ENCODE measurements around the gene GDF10.

Gene GDF10

DNA sequence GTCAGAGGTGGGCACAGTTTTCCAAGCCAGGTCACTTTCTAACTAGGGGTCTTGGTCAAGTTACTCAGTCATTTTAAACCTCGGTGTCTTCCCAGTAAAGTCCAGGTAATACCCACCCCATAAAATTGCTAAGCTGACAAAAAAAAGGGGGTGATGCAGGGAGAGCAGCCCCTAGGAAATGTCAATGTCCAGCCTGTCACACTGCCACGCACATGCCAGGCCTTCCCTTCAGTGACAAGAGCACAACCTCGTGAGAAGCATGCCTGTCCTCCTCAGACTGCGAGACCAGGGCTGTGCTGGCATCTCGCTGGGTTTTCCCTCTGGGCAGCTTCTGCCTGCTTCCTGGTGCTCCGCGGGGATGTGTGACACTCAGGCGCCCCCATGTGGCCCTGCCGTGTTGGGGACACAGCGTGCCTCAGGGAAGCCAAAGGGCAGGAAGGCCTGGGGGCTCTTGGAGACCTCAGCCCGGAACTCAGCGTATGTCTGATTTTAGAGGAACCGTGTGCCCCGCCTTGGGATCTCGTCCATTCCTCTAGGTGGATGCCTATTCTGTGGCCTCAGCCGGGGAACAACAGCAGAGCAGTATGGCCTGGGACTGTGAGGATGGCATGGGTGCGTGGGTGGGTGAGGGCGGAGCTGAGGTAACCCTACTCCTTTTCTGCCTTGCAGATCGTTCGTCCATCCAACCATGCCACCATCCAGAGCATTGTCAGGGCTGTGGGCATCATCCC, 12.1 kb downstream of the GDF10 start:
- Histone ChIP-seq H2AFZ (ENCODE audit: low read length) (peak overlapping the region; percentile 28; the same call in 1 of the 2 replicates), H3F3A (ENCODE audit: low read depth) (peaks cover 11% of the 10 kb centered on the region), H3K4me2 (ENCODE audit: low read depth, low read length, poor library complexity, severe bottlenecking) (peak overlapping the region; percentile 90), H3K9ac (ENCODE audit: low read depth, low read length, poor library complexity, severe bottlenecking) (peak overlapping the region; percentile 83), H3K9me2 (replicated peaks; ENCODE audit: low read depth, low read length) (no peaks in the 10 kb centered on the region), H3K4me3 (ENCODE audit: low read length, poor library complexity, severe bottlenecking) (peak overlapping the region; percentile 67), H3K9me3 (ENCODE audit: insufficient read depth, low read depth, low read length) (no peaks in the 10 kb centered on the region), H3K36me3 (ENCODE audit: insufficient read depth, low read length) (no peaks in the 10 kb centered on the region), H4K20me1 (ENCODE audit: insufficient read depth, low read length, poor library complexity, severe bottlenecking) (no peaks in the 10 kb centered on the region), H3K79me2 (ENCODE audit: insufficient read depth, low read length) (peaks cover 25% of the 10 kb centered on the region), H3K4me1 (ENCODE audit: insufficient read depth, low read length, poor library complexity, severe bottlenecking) (peaks cover 55% of the 10 kb centered on the region), H3K27me3 (ENCODE audit: insufficient read depth, low read length, poor library complexity, severe bottlenecking) (no peaks in the 10 kb centered on the region)
- TF ChIP-seq EZH2phosphoT487 (IDR thresholded peaks at IDR 0.05; ENCODE audit: borderline replicate concordance): no peak
- TF ChIP-seq, protein P1, sequence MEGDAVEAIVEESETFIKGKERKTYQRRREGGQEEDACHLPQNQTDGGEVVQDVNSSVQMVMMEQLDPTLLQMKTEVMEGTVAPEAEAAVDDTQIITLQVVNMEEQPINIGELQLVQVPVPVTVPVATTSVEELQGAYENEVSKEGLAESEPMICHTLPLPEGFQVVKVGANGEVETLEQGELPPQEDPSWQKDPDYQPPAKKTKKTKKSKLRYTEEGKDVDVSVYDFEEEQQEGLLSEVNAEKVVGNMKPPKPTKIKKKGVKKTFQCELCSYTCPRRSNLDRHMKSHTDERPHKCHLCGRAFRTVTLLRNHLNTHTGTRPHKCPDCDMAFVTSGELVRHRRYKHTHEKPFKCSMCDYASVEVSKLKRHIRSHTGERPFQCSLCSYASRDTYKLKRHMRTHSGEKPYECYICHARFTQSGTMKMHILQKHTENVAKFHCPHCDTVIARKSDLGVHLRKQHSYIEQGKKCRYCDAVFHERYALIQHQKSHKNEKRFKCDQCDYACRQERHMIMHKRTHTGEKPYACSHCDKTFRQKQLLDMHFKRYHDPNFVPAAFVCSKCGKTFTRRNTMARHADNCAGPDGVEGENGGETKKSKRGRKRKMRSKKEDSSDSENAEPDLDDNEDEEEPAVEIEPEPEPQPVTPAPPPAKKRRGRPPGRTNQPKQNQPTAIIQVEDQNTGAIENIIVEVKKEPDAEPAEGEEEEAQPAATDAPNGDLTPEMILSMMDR (conservative IDR thresholded peaks at IDR 0.05; ENCODE audit: low read length): peak; percentile 99

DNA sequence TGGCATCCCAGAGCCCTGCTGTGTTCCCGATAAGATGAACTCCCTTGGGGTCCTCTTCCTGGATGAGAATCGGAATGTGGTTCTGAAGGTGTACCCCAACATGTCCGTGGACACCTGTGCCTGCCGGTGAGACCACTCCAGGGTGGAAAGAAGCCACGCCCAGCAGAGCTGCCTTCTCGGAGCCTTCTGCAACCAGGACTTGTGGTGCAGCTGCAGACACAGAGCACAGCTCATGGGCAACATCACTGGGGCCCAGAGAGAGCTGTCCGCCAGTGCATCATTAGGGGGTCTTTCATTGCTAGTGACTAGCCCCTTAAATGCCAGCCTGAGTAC, 12.6 kb downstream of the GDF10 start:
- no peaks in the 10 kb centered on the region for H3K9me3 ChIP-seq (ENCODE audit: insufficient read depth, low read depth, low read length)
- TF ChIP-seq EZH2phosphoT487 (IDR thresholded peaks at IDR 0.05; ENCODE audit: borderline replicate concordance): no peak
- TF ChIP-seq, protein P1 (conservative IDR thresholded peaks at IDR 0.05; ENCODE audit: low read length): no peak
- peaks cover 50% of the 10 kb centered on the region for H3K4me1 ChIP-seq (ENCODE audit: insufficient read depth, low read length, poor library complexity, severe bottlenecking)
- H3K9me2 ChIP-seq (replicated peaks; ENCODE audit: low read depth, low read length): no peaks in the 10 kb centered on the region
- H3F3A ChIP-seq (ENCODE audit: low read depth): peaks cover 7% of the 10 kb centered on the region; the same call in 1 of the 2 replicates
- peaks cover 25% of the 10 kb centered on the region for H3K79me2 ChIP-seq (ENCODE audit: insufficient read depth, low read length)
- no peaks in the 10 kb centered on the region for H3K36me3 ChIP-seq (ENCODE audit: insufficient read depth, low read length)
- H2AFZ ChIP-seq (ENCODE audit: low read length): no peak overlapping the region; the same call in 1 of the 2 replicates
- H3K4me3 ChIP-seq (ENCODE audit: low read length, poor library complexity, severe bottlenecking): no peak overlapping the region
- no peaks in the 10 kb centered on the region for H4K20me1 ChIP-seq (ENCODE audit: insufficient read depth, low read length, poor library complexity, severe bottlenecking)
- peak overlapping the region; percentile 83 for H3K9ac ChIP-seq (ENCODE audit: low read depth, low read length, poor library complexity, severe bottlenecking)
- H3K27me3 ChIP-seq (ENCODE audit: insufficient read depth, low read length, poor library complexity, severe bottlenecking): no peaks in the 10 kb centered on the region
- H3K4me2 ChIP-seq (ENCODE audit: low read depth, low read length, poor library complexity, severe bottlenecking): peak overlapping the region; percentile 90

DNA sequence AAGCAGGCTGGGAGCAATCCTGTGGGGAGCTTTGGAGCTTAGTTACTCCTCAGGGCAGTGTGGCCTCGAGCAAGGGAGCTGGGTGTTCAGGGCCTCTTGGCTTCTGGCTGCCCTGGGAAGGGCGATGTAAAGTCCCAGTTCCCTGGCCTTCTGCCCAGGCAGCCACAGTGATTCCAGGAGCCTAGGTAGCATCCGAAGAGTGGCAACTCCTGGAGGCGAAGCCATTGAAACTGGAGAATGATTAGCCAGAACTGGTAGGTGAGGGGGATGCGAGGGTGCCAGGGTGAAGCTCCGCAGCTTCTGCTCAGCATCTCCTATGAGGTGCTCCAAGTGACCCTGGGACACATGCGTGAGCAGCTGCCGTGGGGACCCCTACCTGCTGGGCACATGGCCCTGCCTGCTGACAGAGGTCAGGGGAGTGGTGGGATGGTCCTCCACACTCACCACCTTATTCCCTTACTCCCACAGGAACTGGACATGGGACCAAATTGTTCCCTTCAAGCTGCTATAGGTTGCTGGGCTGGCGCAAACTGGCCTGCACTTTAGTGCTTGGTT, 14.5 kb downstream of the GDF10 start:
- H3F3A ChIP-seq (ENCODE audit: low read depth): peaks cover 7% of the 10 kb centered on the region; the same call in 1 of the 2 replicates
- H3K4me3 ChIP-seq (ENCODE audit: low read length, poor library complexity, severe bottlenecking): no peak overlapping the region
- peak overlapping the region; percentile 14 for H3K9ac ChIP-seq (ENCODE audit: low read depth, low read length, poor library complexity, severe bottlenecking)
- no peaks in the 10 kb centered on the region for H3K36me3 ChIP-seq (ENCODE audit: insufficient read depth, low read length)
- H4K20me1 ChIP-seq (ENCODE audit: insufficient read depth, low read length, poor library complexity, severe bottlenecking): no peaks in the 10 kb centered on the region
- H2AFZ ChIP-seq (ENCODE audit: low read length): peak overlapping the region; percentile 58; the same call in 1 of the 2 replicates
- peaks cover 31% of the 10 kb centered on the region for H3K4me1 ChIP-seq (ENCODE audit: insufficient read depth, low read length, poor library complexity, severe bottlenecking)
- H3K4me2 ChIP-seq (ENCODE audit: low read depth, low read length, poor library complexity, severe bottlenecking): no peak overlapping the region
- H3K9me2 ChIP-seq (replicated peaks; ENCODE audit: low read depth, low read length): no peaks in the 10 kb centered on the region
- H3K27me3 ChIP-seq (ENCODE audit: insufficient read depth, low read length, poor library complexity, severe bottlenecking): no peaks in the 10 kb centered on the region
- TF ChIP-seq, protein P1 (conservative IDR thresholded peaks at IDR 0.05; ENCODE audit: low read length): no peak
- TF ChIP-seq EZH2phosphoT487 (IDR thresholded peaks at IDR 0.05; ENCODE audit: borderline replicate concordance): no peak
- no peaks in the 10 kb centered on the region for H3K9me3 ChIP-seq (ENCODE audit: insufficient read depth, low read depth, low read length)
- peaks cover 14% of the 10 kb centered on the region for H3K79me2 ChIP-seq (ENCODE audit: insufficient read depth, low read length)
